PC-3 (cell line): ENCODE data around the gene NOP10. TPM values are rescaled to one million over a fixed set of nuclear protein-coding genes. Genes with fewer than 3 reads are reported as not detected.

ENCODE experiments used
- ATAC-seq: fragments of 200-7000 bp; cut with Tn5 transposase; 2 replicates; pipeline ENCODE4 v1.9.1; 2020; ENCODE audit warnings: mild to moderate bottlenecking, moderate library complexity
- BruUV-seq: library from RNA; stranded (reverse); fragments of 400-500 nt; replicated peaks from 2 replicates; lab custom pipeline; 2021; lab: Mats Ljungman, UMichigan
- CTCF ChIA-PET: fragments of 300-600 bp; sonication (Branson Sonifier 250); formaldehyde crosslinking; loops from one replicate; lab custom pipeline; 2022; ENCODE audit warnings: antibody characterized with exemption; lab: Charles Lee
- POLR2A ChIA-PET: fragments of 300-600 bp; sonication (Branson Sonifier 250); formaldehyde crosslinking; loops from one replicate; lab custom pipeline; 2022; ENCODE audit warnings: antibody characterized with exemption; ENCODE audit not compliant: unreplicated experiment; lab: Charles Lee
- DNase-seq: peaks from one replicate; pipeline ENCODE4 v3.0.0-alpha.2; 2015
- H2AFZ ChIP-seq: fragments of 300-600 bp; sonication (generic); 2 replicates; pipeline ENCODE4 v1.6.0; 2016; ENCODE audit warnings: antibody characterized with exemption, low read length
- H3F3A ChIP-seq: fragments of 300-600 bp; sonication (generic); one replicate; pipeline ENCODE4 v1.6.0; 2017; ENCODE audit warnings: antibody characterized with exemption, low read length, control low read depth, mild to moderate bottlenecking; ENCODE audit not compliant: unreplicated experiment
- H3K27ac ChIP-seq: fragments of 300-600 bp; sonication (generic); 2 replicates; pipeline ENCODE4 v1.5.1; 2016; ENCODE audit warnings: mild to moderate bottlenecking, low read length
- H3K27me3 ChIP-seq: fragments of 300-600 bp; sonication (generic); 2 replicates; pipeline ENCODE4 v1.6.1; 2016; ENCODE audit warnings: low read length, mixed read lengths
- H3K36me3 ChIP-seq: fragments of 300-600 bp; sonication (generic); 2 replicates; pipeline ENCODE4 v1.6.1; 2016; ENCODE audit warnings: low read depth, mixed run types, low read length, mixed read lengths
- H3K4me1 ChIP-seq: fragments of 300-600 bp; sonication (generic); 2 replicates; pipeline ENCODE4 v1.5.1; 2016; ENCODE audit warnings: low read length; ENCODE audit not compliant: insufficient read depth
- H3K4me2 ChIP-seq: fragments of 300-600 bp; sonication (generic); 2 replicates; pipeline ENCODE4 v1.6.0; 2016; ENCODE audit warnings: low read length
- H3K4me3 ChIP-seq: fragments of 300-600 bp; sonication (generic); 2 replicates; pipeline ENCODE4 v1.5.1; 2016; ENCODE audit warnings: mild to moderate bottlenecking, low read length, mixed read lengths
- H3K79me2 ChIP-seq: fragments of 300-600 bp; sonication (generic); 2 replicates; pipeline ENCODE4 v1.6.1; 2017; ENCODE audit warnings: low read length, mixed read lengths
- H3K9ac ChIP-seq: fragments of 300-600 bp; sonication (generic); 2 replicates; pipeline ENCODE4 v1.6.0; 2016; ENCODE audit warnings: mild to moderate bottlenecking, low read length
- H3K9me2 ChIP-seq: fragments of 300-600 bp; sonication (generic); replicated peaks from 2 replicates; pipeline ENCODE4 v1.6.1; 2016; ENCODE audit warnings: mixed run types, low read length, mixed read lengths
- H3K9me3 ChIP-seq: fragments of 300-600 bp; sonication (generic); 2 replicates; pipeline ENCODE4 v1.6.1; 2016; ENCODE audit warnings: low read length, mixed read lengths
- H4K20me1 ChIP-seq: fragments of 300-600 bp; sonication (generic); 2 replicates; pipeline ENCODE4 v1.6.1; 2016; ENCODE audit warnings: low read length, mixed read lengths
- EZH2 ChIP-seq: fragments of 300-600 bp; sonication (generic); IDR thresholded peaks from one replicate; pipeline ENCODE4 v1.6.1; 2017; ENCODE audit warnings: antibody characterized with exemption, mild to moderate bottlenecking, low read length; ENCODE audit not compliant: unreplicated experiment
- EZH2phosphoT487 ChIP-seq: fragments of 300-600 bp; sonication (generic); IDR thresholded peaks from 2 replicates; pipeline ENCODE4 v1.6.1; 2018; ENCODE audit warnings: mild to moderate bottlenecking, antibody characterized with exemption, low read length, borderline replicate concordance
- intact Hi-C: fragments of 100-400 bp; cut with micrococcal nuclease; formaldehyde crosslinking; loops from 2 replicates; pipeline ENCODE4 v1.9.0; 2023
- total RNA-seq: library from RNA; depleted of rRNA; stranded (reverse); fragments of >200 nt; gene quantifications from 2 replicates; pipeline ENCODE4 v1.2.3, GENCODE V29; 2014
- TF ChIP-seq, protein P1 (sequence below): fragments of 300-600 bp; sonication (generic); conservative IDR thresholded peaks from 2 replicates; pipeline ENCODE4 v1.5.1; 2017; ENCODE audit warnings: antibody characterized with exemption, low read depth, mild to moderate bottlenecking, low read length

Gene NOP10
- total RNA-seq, 1 experiment from 2014 or later, result 323 TPM

- H3K9me3 ChIP-seq, result no peaks in the 10 kb centered on the region
- H2AFZ ChIP-seq, result no peak overlapping the region
- H3K27ac ChIP-seq, result peak overlapping the region; percentile 99
- H3K79me2 ChIP-seq, result peaks cover 41% of the 10 kb centered on the region
- no peak for DNase-seq
- no peaks in the 10 kb centered on the region for H3K27me3 ChIP-seq
- H4K20me1 ChIP-seq, result peaks cover 14% of the 10 kb centered on the region; the same call in 1 of the 2 replicates
- peak overlapping the region; percentile 98 for H3K9ac ChIP-seq
- H3K4me2 ChIP-seq, result peak overlapping the region; percentile 95
- POLR2A ChIA-PET, result no interaction called here
- TF ChIP-seq, protein P1, sequence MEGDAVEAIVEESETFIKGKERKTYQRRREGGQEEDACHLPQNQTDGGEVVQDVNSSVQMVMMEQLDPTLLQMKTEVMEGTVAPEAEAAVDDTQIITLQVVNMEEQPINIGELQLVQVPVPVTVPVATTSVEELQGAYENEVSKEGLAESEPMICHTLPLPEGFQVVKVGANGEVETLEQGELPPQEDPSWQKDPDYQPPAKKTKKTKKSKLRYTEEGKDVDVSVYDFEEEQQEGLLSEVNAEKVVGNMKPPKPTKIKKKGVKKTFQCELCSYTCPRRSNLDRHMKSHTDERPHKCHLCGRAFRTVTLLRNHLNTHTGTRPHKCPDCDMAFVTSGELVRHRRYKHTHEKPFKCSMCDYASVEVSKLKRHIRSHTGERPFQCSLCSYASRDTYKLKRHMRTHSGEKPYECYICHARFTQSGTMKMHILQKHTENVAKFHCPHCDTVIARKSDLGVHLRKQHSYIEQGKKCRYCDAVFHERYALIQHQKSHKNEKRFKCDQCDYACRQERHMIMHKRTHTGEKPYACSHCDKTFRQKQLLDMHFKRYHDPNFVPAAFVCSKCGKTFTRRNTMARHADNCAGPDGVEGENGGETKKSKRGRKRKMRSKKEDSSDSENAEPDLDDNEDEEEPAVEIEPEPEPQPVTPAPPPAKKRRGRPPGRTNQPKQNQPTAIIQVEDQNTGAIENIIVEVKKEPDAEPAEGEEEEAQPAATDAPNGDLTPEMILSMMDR, result no peak
- no peak for TF ChIP-seq EZH2phosphoT487
- TF ChIP-seq EZH2, result no peak
- peaks cover 22% of the 10 kb centered on the region for H3K36me3 ChIP-seq
- no peak for ATAC-seq
- intact Hi-C loops, result no loop called here
- BruUV-seq, result TSS peak; percentile 46
- H3F3A ChIP-seq, result no peaks in the 10 kb centered on the region
- CTCF ChIA-PET, result interaction anchor here (1.0 to 1.8 kb wide), 2 partner anchors 243 to 256 kb away, joined by 5 to 6 read pairs; no protein-coding TSS in a partner anchor
- no peaks in the 10 kb centered on the region for H3K9me2 ChIP-seq
- H3K4me3 ChIP-seq, result peak overlapping the region; percentile 100
- peaks cover 52% of the 10 kb centered on the region for H3K4me1 ChIP-seq
Observed at GRCh38 chr15:34365836-34366235, 22.9 kb upstream of the NOP10 start.

DNA sequence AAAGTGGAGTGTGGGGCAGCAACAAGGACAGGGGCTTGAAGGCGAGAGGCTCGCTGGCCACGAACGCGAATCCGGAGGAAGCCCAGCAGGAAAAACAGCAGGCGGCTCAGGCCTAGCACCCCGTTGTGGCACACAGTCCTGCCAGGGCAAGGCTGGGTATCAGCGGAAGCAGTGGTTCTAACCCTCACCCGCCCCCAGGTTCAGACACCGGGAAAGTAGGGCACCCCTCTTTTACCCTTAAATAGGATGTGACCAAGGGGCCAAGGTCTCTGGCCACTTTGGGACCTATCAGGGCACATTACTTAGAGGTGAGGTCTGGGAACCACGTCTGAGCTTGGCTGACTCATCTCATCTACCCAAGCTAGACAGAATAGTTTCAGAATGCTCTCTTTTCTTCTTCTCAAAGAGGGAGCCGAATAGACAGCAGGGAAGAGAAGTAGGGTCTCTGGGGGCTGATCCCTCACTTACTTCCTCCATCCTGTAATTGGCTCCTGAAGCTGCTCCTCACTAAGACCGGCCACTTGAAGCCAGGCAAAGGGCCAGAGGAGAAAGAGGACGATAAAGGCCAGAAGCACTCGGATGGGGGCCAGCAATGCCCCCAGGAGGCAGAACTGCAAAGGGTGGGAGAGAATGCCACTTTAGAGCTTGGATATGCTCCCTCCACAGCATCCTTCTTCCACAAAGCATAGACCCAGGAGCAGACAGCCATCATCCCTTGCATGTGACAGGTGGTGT, 22.3 kb upstream of the NOP10 start:
- no TSS peak for BruUV-seq
- POLR2A ChIA-PET, result no interaction called here
- DNase-seq (no peak), ATAC-seq (no peak)
- Histone ChIP-seq H3K4me1 (peaks cover 56% of the 10 kb centered on the region), H3K27me3 (no peaks in the 10 kb centered on the region), H4K20me1 (peaks cover 14% of the 10 kb centered on the region; the same call in 1 of the 2 replicates), H3K9ac (peak overlapping the region; percentile 98; the same call in 1 of the 2 replicates), H3K36me3 (peaks cover 22% of the 10 kb centered on the region), H2AFZ (no peak overlapping the region), H3K4me3 (peak overlapping the region; percentile 100), H3K9me2 (no peaks in the 10 kb centered on the region), H3K9me3 (no peaks in the 10 kb centered on the region), H3F3A (no peaks in the 10 kb centered on the region), H3K79me2 (peaks cover 41% of the 10 kb centered on the region), H3K27ac (peak overlapping the region; percentile 99; the same call in 1 of the 2 replicates), H3K4me2 (peak overlapping the region; percentile 95)
- no peak for TF ChIP-seq EZH2
- TF ChIP-seq, protein P1, result no peak
- TF ChIP-seq EZH2phosphoT487, result no peak
- intact Hi-C loops, result no loop called here
- CTCF ChIA-PET, result no interaction called here

DNA sequence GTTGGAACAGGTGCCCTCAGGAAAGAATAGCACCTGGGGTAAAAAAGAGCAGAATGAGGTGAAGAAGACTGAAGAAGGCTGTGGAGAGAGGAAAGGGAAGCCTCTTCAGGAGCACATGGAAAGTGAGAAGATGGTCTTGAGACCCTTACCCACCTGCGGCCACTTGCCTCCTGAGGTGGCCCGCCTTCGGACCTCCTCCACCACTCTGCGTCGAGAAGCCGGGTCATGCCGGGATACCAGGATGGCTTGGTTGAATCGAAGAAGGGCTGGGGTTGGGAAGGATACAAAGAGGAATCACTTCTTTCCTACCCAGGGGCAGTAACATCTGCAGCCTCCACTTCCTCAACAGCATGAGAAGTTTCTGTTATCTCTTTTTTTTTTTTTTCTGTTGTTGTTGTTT, 21.1 kb upstream of the NOP10 start:
- no peaks in the 10 kb centered on the region for H3K27me3 ChIP-seq
- H3K79me2 ChIP-seq, result peaks cover 41% of the 10 kb centered on the region
- peaks cover 32% of the 10 kb centered on the region for H3K36me3 ChIP-seq
- TF ChIP-seq EZH2 (no peak), EZH2phosphoT487 (no peak)
- TF ChIP-seq, protein P1, result no peak
- H4K20me1 ChIP-seq, result peaks cover 23% of the 10 kb centered on the region; the same call in 1 of the 2 replicates
- H3K4me1 ChIP-seq, result peaks cover 63% of the 10 kb centered on the region
- no peaks in the 10 kb centered on the region for H3K9me2 ChIP-seq
- no peak overlapping the region for H2AFZ ChIP-seq
- POLR2A ChIA-PET, result no interaction called here
- CTCF ChIA-PET, result no interaction called here
- H3K9ac ChIP-seq, result no peak overlapping the region
- ATAC-seq (no peak), DNase-seq (no peak)
- no peaks in the 10 kb centered on the region for H3F3A ChIP-seq
- no peak overlapping the region for H3K27ac ChIP-seq
- BruUV-seq, result no TSS peak
- intact Hi-C loops, result no loop called here
- H3K9me3 ChIP-seq, result no peaks in the 10 kb centered on the region
- no peak overlapping the region for H3K4me3 ChIP-seq
- no peak overlapping the region for H3K4me2 ChIP-seq
